Adrenal gland (tissue), 5 donors: ENCODE data around the gene UVRAG.

Source experiments
- POLR2A ChIP-seq, 2 donors: fragments of 450-650 bp; IDR thresholded peaks; one replicate each; pipeline ENCODE4 v1.6.1; 2017; ENCODE audit warnings: antibody characterized with exemption in 2 of 2, mild to moderate bottlenecking in 2 of 2, moderate library complexity in 1 of 2
- TF ChIP-seq, protein P1 (sequence below), 6 experiments: fragments of 450-650 bp in 4 of 6; fragments of 200-600 bp in 2 of 6; sonication (generic) in 1 of 6; IDR thresholded peaks; 1 replicate in 5 of 6; 2 replicates in 1 of 6; pipeline versions ENCODE4 v1.5.1 to v1.8.0; 2016 to 2021; ENCODE audit warnings: antibody characterized with exemption in 6 of 6, mild to moderate bottlenecking in 2 of 6, moderate library complexity in 1 of 6
- donor health status: DM: no; HTN: no; CAD: no.

DNA sequence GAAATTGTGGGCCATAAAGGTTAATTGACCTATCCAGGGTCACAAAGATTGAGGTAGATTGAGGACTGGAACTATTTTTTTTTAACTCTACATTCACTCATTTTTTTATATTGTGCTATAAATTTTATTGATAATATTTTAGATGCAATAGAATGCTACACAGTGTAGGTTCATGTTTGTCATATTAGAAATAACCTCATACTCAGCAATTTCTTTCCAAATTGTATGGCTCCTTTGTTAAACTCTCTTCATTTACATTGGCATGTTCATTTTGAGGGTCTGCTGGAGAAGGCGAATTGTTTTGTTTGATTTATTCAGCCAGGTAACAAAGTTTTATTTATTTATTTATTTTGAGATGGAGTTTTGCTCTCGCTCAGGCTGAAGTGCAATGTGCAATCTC lies 44.6 kb downstream of the UVRAG start:
- TF ChIP-seq, protein P1, sequence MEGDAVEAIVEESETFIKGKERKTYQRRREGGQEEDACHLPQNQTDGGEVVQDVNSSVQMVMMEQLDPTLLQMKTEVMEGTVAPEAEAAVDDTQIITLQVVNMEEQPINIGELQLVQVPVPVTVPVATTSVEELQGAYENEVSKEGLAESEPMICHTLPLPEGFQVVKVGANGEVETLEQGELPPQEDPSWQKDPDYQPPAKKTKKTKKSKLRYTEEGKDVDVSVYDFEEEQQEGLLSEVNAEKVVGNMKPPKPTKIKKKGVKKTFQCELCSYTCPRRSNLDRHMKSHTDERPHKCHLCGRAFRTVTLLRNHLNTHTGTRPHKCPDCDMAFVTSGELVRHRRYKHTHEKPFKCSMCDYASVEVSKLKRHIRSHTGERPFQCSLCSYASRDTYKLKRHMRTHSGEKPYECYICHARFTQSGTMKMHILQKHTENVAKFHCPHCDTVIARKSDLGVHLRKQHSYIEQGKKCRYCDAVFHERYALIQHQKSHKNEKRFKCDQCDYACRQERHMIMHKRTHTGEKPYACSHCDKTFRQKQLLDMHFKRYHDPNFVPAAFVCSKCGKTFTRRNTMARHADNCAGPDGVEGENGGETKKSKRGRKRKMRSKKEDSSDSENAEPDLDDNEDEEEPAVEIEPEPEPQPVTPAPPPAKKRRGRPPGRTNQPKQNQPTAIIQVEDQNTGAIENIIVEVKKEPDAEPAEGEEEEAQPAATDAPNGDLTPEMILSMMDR (IDR thresholded peaks at IDR 0.05) = no peak
- TF ChIP-seq POLR2A (IDR thresholded peaks at IDR 0.05) = no peak
